Fibroblast of lung (primary cell): Measurements from ENCODE around the gene SLC25A4. TPM values are rescaled to one million over a fixed set of nuclear protein-coding genes. Genes with fewer than 3 reads are reported as not detected.

Source experiments
- DNase-seq, 2 donors: peaks; one replicate each; pipeline versions ENCODE4 v3.0.0 to v3.0.0-alpha.2; 2010; ENCODE audit warnings: low read depth in 2 of 2
- H2AFZ ChIP-seq: 2 replicates; pipeline ENCODE4 v1.5.1; 2012; ENCODE audit warnings: low read length, control low read depth, inconsistent platforms
- H3K27ac ChIP-seq: 2 replicates; pipeline ENCODE4 v1.5.1; 2011; ENCODE audit warnings: low read length, control low read depth; ENCODE audit not compliant: insufficient read depth
- H3K27me3 ChIP-seq: 2 replicates; pipeline ENCODE4 v1.5.1; 2011; ENCODE audit warnings: mild to moderate bottlenecking, low read length; ENCODE audit not compliant: control insufficient read depth, insufficient read depth
- H3K36me3 ChIP-seq: 2 replicates; pipeline ENCODE4 v1.5.1; 2011; ENCODE audit warnings: low read length; ENCODE audit not compliant: control insufficient read depth, insufficient read depth
- H3K4me1 ChIP-seq: 2 replicates; pipeline ENCODE4 v1.5.1; 2011; ENCODE audit warnings: low read length; ENCODE audit not compliant: control insufficient read depth, insufficient read depth; ENCODE audit errors: extremely low read depth
- H3K4me2 ChIP-seq: 2 replicates; pipeline ENCODE4 v1.5.1; 2011; ENCODE audit warnings: low read length, control low read depth; ENCODE audit not compliant: insufficient read depth; ENCODE audit errors: extremely low read depth
- H3K4me3 ChIP-seq, 4 experiments: fragments of 200-600 bp in 1 of 4; sonication (generic) in 1 of 4; replicated peaks in 1 of 4; 2 replicates each; pipeline ENCODE4 v1.5.1; 2011 to 2016; ENCODE audit warnings: low read length in 4 of 4, low read depth in 3 of 4, mild to moderate bottlenecking in 3 of 4, control low read depth in 2 of 4, inconsistent platforms in 1 of 4, mixed read lengths in 1 of 4; ENCODE audit not compliant: insufficient read depth in 1 of 4; ENCODE audit errors: control extremely low read depth in 1 of 4
- H3K79me2 ChIP-seq: 2 replicates; pipeline ENCODE4 v1.5.1; 2012; ENCODE audit warnings: mild to moderate bottlenecking, low read length, inconsistent platforms; ENCODE audit not compliant: control insufficient read depth, insufficient read depth
- H3K9ac ChIP-seq: 2 replicates; pipeline ENCODE4 v1.5.1; 2011; ENCODE audit warnings: mild to moderate bottlenecking, low read length, control low read depth; ENCODE audit not compliant: insufficient read depth
- H3K9me3 ChIP-seq: 2 replicates; pipeline ENCODE4 v1.5.1; 2012; ENCODE audit warnings: low read depth, low read length; ENCODE audit not compliant: control insufficient read depth, insufficient read depth
- H4K20me1 ChIP-seq: 2 replicates; pipeline ENCODE4 v1.5.1; 2011; ENCODE audit warnings: low read length; ENCODE audit not compliant: control insufficient read depth, insufficient read depth; ENCODE audit errors: extremely low read depth
- EZH2 ChIP-seq: IDR thresholded peaks from 2 replicates; pipeline ENCODE4 v1.5.1; 2012; ENCODE audit warnings: low read length, control low read depth, mild to moderate bottlenecking; ENCODE audit errors: missing control alignments
- polyA plus RNA-seq, 2 donors: library from polyadenylated mRNA; depleted of rRNA in 1 of 2; stranded (reverse) in 1 of 2; unstranded in 1 of 2; fragments of >200 nt; gene quantifications; 2 replicates each; pipeline ENCODE4 v1.2.1, GENCODE V29; 2011 to 2012; ENCODE audit warnings: missing spikeins in 1 of 2
- total RNA-seq: library from RNA; depleted of rRNA; stranded (reverse); fragments of >200 nt; gene quantifications from 2 replicates; pipeline ENCODE4 v1.2.1, GENCODE V29; 2014
- TF ChIP-seq, protein P1 (sequence below), 2 donors: IDR thresholded peaks in 1 of 2; conservative IDR thresholded peaks in 1 of 2; 1 replicate in 1 of 2; 2 replicates in 1 of 2; pipeline ENCODE4 v1.5.1; 2011 to 2012; ENCODE audit warnings: low read length in 2 of 2, control low read depth in 1 of 2, inconsistent platforms in 1 of 2, low read depth in 1 of 2, mild to moderate bottlenecking in 1 of 2

SLC25A4 gene
- total and polyA plus RNA-seq, 2 donors (not counting 1 experiment from before 2014, with no cell fraction given), result 11.4 to 14.6 TPM

GRCh38 chr4:185124006-185124405 is 19.1 kb upstream of the SLC25A4 start:
- no peak overlapping the region for H3K9ac ChIP-seq
- no peaks in the 10 kb centered on the region for H3K27me3 ChIP-seq
- no peak overlapping the region for H3K4me3 ChIP-seq
- no peak overlapping the region for H3K4me2 ChIP-seq
- H3K79me2 ChIP-seq, result no peaks in the 10 kb centered on the region
- no peaks in the 10 kb centered on the region for H4K20me1 ChIP-seq
- H3K4me1 ChIP-seq, result peaks cover 4% of the 10 kb centered on the region
- H2AFZ ChIP-seq, result no peak overlapping the region
- no peak for DNase-seq
- TF ChIP-seq, protein P1, sequence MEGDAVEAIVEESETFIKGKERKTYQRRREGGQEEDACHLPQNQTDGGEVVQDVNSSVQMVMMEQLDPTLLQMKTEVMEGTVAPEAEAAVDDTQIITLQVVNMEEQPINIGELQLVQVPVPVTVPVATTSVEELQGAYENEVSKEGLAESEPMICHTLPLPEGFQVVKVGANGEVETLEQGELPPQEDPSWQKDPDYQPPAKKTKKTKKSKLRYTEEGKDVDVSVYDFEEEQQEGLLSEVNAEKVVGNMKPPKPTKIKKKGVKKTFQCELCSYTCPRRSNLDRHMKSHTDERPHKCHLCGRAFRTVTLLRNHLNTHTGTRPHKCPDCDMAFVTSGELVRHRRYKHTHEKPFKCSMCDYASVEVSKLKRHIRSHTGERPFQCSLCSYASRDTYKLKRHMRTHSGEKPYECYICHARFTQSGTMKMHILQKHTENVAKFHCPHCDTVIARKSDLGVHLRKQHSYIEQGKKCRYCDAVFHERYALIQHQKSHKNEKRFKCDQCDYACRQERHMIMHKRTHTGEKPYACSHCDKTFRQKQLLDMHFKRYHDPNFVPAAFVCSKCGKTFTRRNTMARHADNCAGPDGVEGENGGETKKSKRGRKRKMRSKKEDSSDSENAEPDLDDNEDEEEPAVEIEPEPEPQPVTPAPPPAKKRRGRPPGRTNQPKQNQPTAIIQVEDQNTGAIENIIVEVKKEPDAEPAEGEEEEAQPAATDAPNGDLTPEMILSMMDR (conservative IDR thresholded peaks at IDR 0.05 in 1 of 2, IDR thresholded peaks at IDR 0.05 in 1 of 2; ENCODE audit: low read depth in 1 of 2, low read length in 2 of 2), result no peak
- TF ChIP-seq EZH2, result no peak
- no peaks in the 10 kb centered on the region for H3K9me3 ChIP-seq
- no peak overlapping the region for H3K27ac ChIP-seq
- no peaks in the 10 kb centered on the region for H3K36me3 ChIP-seq

DNA sequence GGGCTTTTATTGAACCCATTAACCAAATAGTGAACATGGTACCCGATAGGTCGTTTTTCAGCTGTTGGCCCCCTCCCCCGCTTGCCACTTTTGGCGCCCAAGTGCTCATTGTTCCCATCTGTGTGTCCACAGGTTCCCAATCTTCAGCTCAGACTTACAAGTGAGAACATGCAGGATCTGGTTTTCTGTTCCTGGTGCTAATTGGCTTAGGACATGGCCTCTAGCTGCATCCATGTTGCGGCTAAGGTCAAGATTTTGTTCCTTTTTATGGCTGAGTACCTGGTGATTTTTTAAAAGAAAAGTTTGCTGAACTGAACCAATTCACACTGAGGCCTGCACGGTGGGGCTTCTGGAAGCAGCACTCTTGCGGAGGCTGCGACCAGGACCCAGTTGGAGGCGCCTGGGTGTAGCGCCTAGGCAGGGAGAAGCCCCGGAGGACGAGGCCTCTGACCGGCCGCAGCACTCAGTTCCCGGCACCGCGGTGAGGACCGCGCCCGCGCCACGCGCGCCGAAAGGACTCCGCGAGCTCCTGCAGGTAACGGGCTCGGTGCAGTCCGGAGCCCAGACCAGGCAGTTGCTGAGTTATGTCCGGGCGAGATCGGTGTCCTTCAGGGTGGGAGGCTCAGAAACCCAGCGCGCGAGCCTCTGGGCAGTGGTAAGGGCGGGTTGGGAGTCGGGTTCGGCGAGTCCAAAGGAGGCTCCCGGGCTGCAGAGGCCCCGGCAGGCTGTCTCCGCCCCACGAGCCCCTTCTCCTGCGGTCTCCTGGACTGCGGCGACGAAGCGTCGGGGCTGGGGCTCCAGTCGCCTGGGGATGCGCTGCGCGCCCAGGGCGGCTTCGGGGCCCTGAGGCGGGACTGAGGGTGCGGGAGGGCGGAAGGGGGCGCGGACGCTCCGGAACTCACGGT is 15.8 kb upstream of the SLC25A4 start:
- Histone ChIP-seq H3K9me3 (no peaks in the 10 kb centered on the region), H3K4me1 (peaks cover 4% of the 10 kb centered on the region), H3K4me2 (peak overlapping the region; percentile 90), H3K4me3 (peak overlapping the region; percentile 50 to 62 (median 55)), H3K36me3 (no peaks in the 10 kb centered on the region), H3K9ac (peak overlapping the region; percentile 37), H4K20me1 (no peaks in the 10 kb centered on the region), H3K79me2 (no peaks in the 10 kb centered on the region), H2AFZ (peak overlapping the region; percentile 48), H3K27me3 (no peaks in the 10 kb centered on the region), H3K27ac (no peak overlapping the region)
- no peak for TF ChIP-seq EZH2
- TF ChIP-seq, protein P1 (conservative IDR thresholded peaks at IDR 0.05 in 1 of 2, IDR thresholded peaks at IDR 0.05 in 1 of 2; ENCODE audit: low read depth in 1 of 2, low read length in 2 of 2), result no peak
- DNase-seq, result peak in 1 of 2 donors; percentile 37

DNA sequence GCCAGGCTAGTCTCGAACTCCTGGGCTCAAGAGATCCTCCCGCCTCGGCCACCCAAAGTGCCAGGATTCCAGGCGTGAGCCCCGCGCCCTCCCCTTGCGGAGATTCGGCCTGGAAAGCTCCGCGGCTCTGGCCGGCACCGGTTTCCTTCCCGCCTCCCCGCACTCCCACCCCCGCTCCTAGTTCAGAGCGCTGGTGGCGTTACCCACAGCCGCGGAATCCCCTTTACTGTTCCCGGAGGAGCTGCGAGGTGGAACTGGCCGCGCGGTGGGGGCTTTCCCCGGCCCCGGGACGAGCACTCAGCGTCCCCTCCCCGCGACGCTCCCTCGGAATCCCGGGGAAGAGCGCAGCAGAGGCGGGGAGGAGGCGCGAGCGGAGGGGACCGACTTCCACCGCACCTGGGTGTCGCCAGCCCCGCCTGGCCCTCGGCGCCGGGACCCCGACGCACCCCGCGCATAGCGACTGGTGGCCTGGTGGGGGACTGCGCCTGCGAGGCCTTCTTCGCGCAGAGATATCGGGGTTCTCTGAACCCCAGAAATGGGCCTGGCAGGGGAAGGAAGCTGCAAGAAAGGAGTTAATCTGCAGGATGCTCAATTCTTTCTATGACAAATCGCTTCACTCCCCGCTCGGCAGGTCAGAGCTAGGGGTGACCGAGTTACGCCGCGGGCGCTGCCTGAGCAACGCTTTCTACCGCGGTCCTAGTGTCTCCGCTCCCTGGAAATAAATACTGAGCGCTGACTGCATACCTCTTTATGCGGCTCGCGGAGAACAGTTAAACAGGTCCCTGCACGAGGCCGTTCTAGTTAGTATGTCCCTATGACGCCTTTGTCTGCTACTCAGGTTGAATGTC is 14.6 kb upstream of the SLC25A4 start:
- no peaks in the 10 kb centered on the region for H3K9me3 ChIP-seq
- DNase-seq, result peak in 1 of 2 donors; percentile 19
- H3K79me2 ChIP-seq, result no peaks in the 10 kb centered on the region
- H3K4me3 ChIP-seq, result peak overlapping the region; percentile 44 to 62 (median 57)
- H3K27ac ChIP-seq, result no peak overlapping the region
- H2AFZ ChIP-seq, result peak overlapping the region; percentile 31
- no peaks in the 10 kb centered on the region for H4K20me1 ChIP-seq
- H3K4me1 ChIP-seq, result peaks cover 4% of the 10 kb centered on the region
- peak overlapping the region; percentile 90 for H3K4me2 ChIP-seq
- no peak overlapping the region for H3K9ac ChIP-seq
- no peak for TF ChIP-seq EZH2
- TF ChIP-seq, protein P1 (conservative IDR thresholded peaks at IDR 0.05 in 1 of 2, IDR thresholded peaks at IDR 0.05 in 1 of 2; ENCODE audit: low read depth in 1 of 2, low read length in 2 of 2), result no peak
- no peaks in the 10 kb centered on the region for H3K36me3 ChIP-seq
- no peaks in the 10 kb centered on the region for H3K27me3 ChIP-seq
